ENCODE results near the gene SH3PXD2B. TPM values are rescaled to one million over a fixed set of nuclear protein-coding genes. Genes with fewer than 3 reads are reported as not detected.
"Not testable (repeated sequence)": the region's sequence is repeated elsewhere in the genome, so short reads cannot be mapped to it uniquely, and the experiment has no call there.

Gene SH3PXD2B
- total and polyA plus RNA-seq, 2 experiments from 2014 or later = 15.2 to 19.8 TPM

DNA sequence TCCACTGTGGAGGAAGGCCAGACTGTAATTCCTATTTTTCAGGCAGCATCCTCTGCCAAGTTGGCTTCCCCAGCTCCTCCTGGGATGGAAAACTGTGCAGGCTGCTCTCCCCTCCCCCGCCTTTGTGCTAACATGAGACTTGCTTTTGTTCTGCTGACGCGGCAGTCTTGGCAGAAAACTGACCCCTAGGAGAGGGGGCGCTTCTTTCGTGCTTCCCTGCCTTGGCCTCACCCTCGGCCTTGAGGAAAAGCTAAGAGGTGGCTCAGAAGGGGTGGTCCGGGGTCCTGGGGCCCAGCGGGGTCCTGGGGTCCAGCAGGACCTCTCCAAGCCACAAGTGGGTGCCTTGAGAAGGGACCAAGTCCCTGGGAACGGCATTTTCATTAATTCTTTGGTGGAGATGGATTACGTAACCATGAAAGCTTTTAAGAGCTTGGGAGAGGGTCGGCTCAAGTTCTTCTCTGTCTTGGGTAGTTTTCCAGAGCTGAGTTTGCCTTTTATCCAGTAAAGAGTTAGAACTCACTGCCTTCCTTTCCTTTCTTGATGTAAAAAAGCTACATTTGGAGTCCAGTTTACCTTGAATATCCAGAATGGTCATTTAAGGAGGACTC lies 51.0 kb downstream of the SH3PXD2B start:
- peaks cover 28% of the 10 kb centered on the region for H3K4me1 ChIP-seq (ENCODE audit: insufficient read depth)
- no peak overlapping the region for H3K27ac ChIP-seq
- no peaks in the 10 kb centered on the region for H3K27me3 ChIP-seq (replicated peaks; ENCODE audit: insufficient read depth)
- no peak overlapping the region for H3K4me3 ChIP-seq
- peaks cover 24% of the 10 kb centered on the region for H3K79me2 ChIP-seq (ENCODE audit: insufficient read depth)
- peaks cover 16% of the 10 kb centered on the region; the same call in 1 of the 2 replicates for H3K36me3 ChIP-seq (ENCODE audit: low read depth)
- no peaks in the 10 kb centered on the region for H3K9me3 ChIP-seq (ENCODE audit: low read depth)
- H2AFZ ChIP-seq = no peak overlapping the region
- DNase-seq = peak; percentile 26
- H3K9me2 ChIP-seq (ENCODE audit: insufficient read depth) = no peaks in the 10 kb centered on the region
- in situ Hi-C loops (cut with MboI) = no loop called here
- 0 out of 2 replicates have a peak overlapping the region, but pooled peaks have one; percentile 30 for H3K9ac ChIP-seq
- WGBS, 2 experiments (ENCODE audit: low coverage in 1 of 2, low lambda C conversion rate in 2 of 2, missing lambda C conversion rate in 2 of 2) = 36 to 40% methylated on average over 10 to 11 of the region's 11 CpGs
- H3K4me2 ChIP-seq (ENCODE audit: unreplicated experiment) = no peak overlapping the region
- H4K20me1 ChIP-seq (ENCODE audit: insufficient read depth) = no peaks in the 10 kb centered on the region
- TF ChIP-seq EZH2 (IDR thresholded peaks at IDR 0.05; ENCODE audit: insufficient read depth, poor library complexity, severe bottlenecking) (no peak), EZH2phosphoT487 (IDR thresholded peaks at IDR 0.05; ENCODE audit: insufficient read depth, low read depth) (no peak)
- peaks cover 29% of the 10 kb centered on the region for H3F3A ChIP-seq (ENCODE audit: insufficient read depth)

- Histone ChIP-seq H3K9ac (no peak overlapping the region), H3K9me3 (ENCODE audit: low read depth) (no peaks in the 10 kb centered on the region), H3K4me1 (ENCODE audit: insufficient read depth) (peaks cover 22% of the 10 kb centered on the region), H3K79me2 (ENCODE audit: insufficient read depth) (peaks cover 24% of the 10 kb centered on the region), H4K20me1 (ENCODE audit: insufficient read depth) (no peaks in the 10 kb centered on the region), H3K27ac (no peak overlapping the region), H3K4me3 (no peak overlapping the region), H3F3A (ENCODE audit: insufficient read depth) (peaks cover 22% of the 10 kb centered on the region), H3K27me3 (replicated peaks; ENCODE audit: insufficient read depth) (no peaks in the 10 kb centered on the region), H3K4me2 (ENCODE audit: unreplicated experiment) (no peak overlapping the region), H3K9me2 (ENCODE audit: insufficient read depth) (no peaks in the 10 kb centered on the region), H2AFZ (no peak overlapping the region), H3K36me3 (ENCODE audit: low read depth) (peaks cover 16% of the 10 kb centered on the region; the same call in 1 of the 2 replicates)
- 54 to 59% methylated on average over 13 of the region's 13 CpGs for WGBS, 2 experiments (ENCODE audit: low coverage in 1 of 2, low lambda C conversion rate in 2 of 2, missing lambda C conversion rate in 2 of 2)
- in situ Hi-C loops (cut with MboI) = no loop called here
- no peak for TF ChIP-seq EZH2phosphoT487 (IDR thresholded peaks at IDR 0.05; ENCODE audit: insufficient read depth, low read depth)
- no peak for TF ChIP-seq EZH2 (IDR thresholded peaks at IDR 0.05; ENCODE audit: insufficient read depth, poor library complexity, severe bottlenecking)
- peak; percentile 11 for DNase-seq
Measured at GRCh38 chr5:172402531-172403188, 51.7 kb downstream of the SH3PXD2B start.

DNA sequence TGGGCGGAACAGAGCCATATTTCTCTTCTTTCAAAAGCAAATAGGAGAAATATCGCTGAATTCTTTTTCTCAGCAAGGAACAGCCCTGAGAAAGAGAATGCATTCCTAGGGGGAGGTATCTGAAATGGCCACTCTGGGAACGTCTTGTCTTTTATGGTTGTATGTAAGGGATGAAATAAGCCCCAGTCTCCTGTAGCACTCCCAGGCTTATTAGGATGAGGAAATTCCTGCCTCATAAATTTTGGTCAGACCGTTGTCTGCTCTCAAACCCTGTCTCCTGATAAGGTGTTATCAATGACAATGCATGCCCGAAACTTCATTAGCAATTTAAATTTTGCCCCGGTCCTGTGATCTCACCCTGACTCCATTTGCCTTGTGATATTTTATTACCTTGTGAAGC lies 52.3 kb downstream of the SH3PXD2B start:
- H2AFZ ChIP-seq; H3K9me3 ChIP-seq (ENCODE audit: low read depth); in situ Hi-C loops (cut with MboI); DNase-seq; H3K27ac ChIP-seq; H4K20me1 ChIP-seq (ENCODE audit: insufficient read depth); H3K9me2 ChIP-seq (ENCODE audit: insufficient read depth); H3K4me2 ChIP-seq (ENCODE audit: unreplicated experiment); H3K9ac ChIP-seq; H3K4me3 ChIP-seq; H3K27me3 ChIP-seq (replicated peaks; ENCODE audit: insufficient read depth): not testable (repeated sequence)
- peaks cover 16% of the 10 kb centered on the region; the same call in 1 of the 2 replicates for H3K36me3 ChIP-seq (ENCODE audit: low read depth)
- WGBS, 2 experiments (ENCODE audit: low coverage in 1 of 2, low lambda C conversion rate in 2 of 2, missing lambda C conversion rate in 2 of 2) = 77 to 80% methylated on average over 6 of the region's 6 CpGs
- peaks cover 24% of the 10 kb centered on the region for H3K79me2 ChIP-seq (ENCODE audit: insufficient read depth)
- peaks cover 15% of the 10 kb centered on the region for H3K4me1 ChIP-seq (ENCODE audit: insufficient read depth)
- peaks cover 16% of the 10 kb centered on the region for H3F3A ChIP-seq (ENCODE audit: insufficient read depth)

GRCh38 chr5:172399826-172400225 lies 54.5 kb downstream of the SH3PXD2B start:
- Histone ChIP-seq H3K9ac (no peak overlapping the region), H2AFZ (no peak overlapping the region), H4K20me1 (ENCODE audit: insufficient read depth) (no peaks in the 10 kb centered on the region), H3K36me3 (ENCODE audit: low read depth) (peaks cover 2% of the 10 kb centered on the region; the same call in 1 of the 2 replicates), H3K79me2 (ENCODE audit: insufficient read depth) (peaks cover 10% of the 10 kb centered on the region), H3K27me3 (replicated peaks; ENCODE audit: insufficient read depth) (no peaks in the 10 kb centered on the region), H3K4me2 (ENCODE audit: unreplicated experiment) (peak overlapping the region; percentile 9), H3F3A (ENCODE audit: insufficient read depth) (no peaks in the 10 kb centered on the region), H3K9me2 (ENCODE audit: insufficient read depth) (no peaks in the 10 kb centered on the region), H3K27ac (0 out of 2 replicates have a peak overlapping the region, but pooled peaks have one; percentile 10), H3K4me1 (ENCODE audit: insufficient read depth) (peaks cover 10% of the 10 kb centered on the region), H3K9me3 (ENCODE audit: low read depth) (no peaks in the 10 kb centered on the region), H3K4me3 (no peak overlapping the region)
- no peak for DNase-seq
- 79 to 80% methylated on average over 4 of the region's 4 CpGs for WGBS, 2 experiments (ENCODE audit: low coverage in 1 of 2, low lambda C conversion rate in 2 of 2, missing lambda C conversion rate in 2 of 2)
- TF ChIP-seq EZH2 (IDR thresholded peaks at IDR 0.05; ENCODE audit: insufficient read depth, poor library complexity, severe bottlenecking) (no peak), EZH2phosphoT487 (IDR thresholded peaks at IDR 0.05; ENCODE audit: insufficient read depth, low read depth) (no peak)
- in situ Hi-C loops (cut with MboI) = no loop called here
